Endothelial cell of umbilical vein (primary cell): ENCODE results near the gene SLC15A3. TPM values are rescaled to one million over a fixed set of nuclear protein-coding genes. Genes with fewer than 3 reads are reported as not detected.

ENCODE experiments used
- Bru-seq: library from RNA; stranded (reverse); fragments of 400-500 nt; gene quantifications from one replicate; lab custom pipeline; 2021; lab: Mats Ljungman, UMichigan
- BruChase-seq, 2 experiments: library from RNA; stranded (reverse); fragments of 400-500 nt; gene quantifications; one replicate each; lab custom pipeline; 2021; lab: Mats Ljungman, UMichigan
- BruUV-seq: library from RNA; stranded (reverse); fragments of 400-500 nt; replicated peaks from 2 replicates; lab custom pipeline; 2021; lab: Mats Ljungman, UMichigan
- CTCF ChIA-PET: fragments of 300-600, 350-600 bp; sonication (Branson Sonifier 250); formaldehyde crosslinking; loops from one replicate; lab custom pipeline; 2021; ENCODE audit warnings: antibody characterized with exemption, inconsistent platforms; lab: Charles Lee
- POLR2A ChIA-PET: fragments of 300-600, 350-600 bp; sonication (Branson Sonifier 250); formaldehyde crosslinking; loops from one replicate; lab custom pipeline; 2021; ENCODE audit warnings: antibody characterized with exemption, inconsistent platforms; lab: Charles Lee
- DNase-seq: peaks from one replicate; pipeline ENCODE4 v3.0.0-alpha.2; 2011; ENCODE audit warnings: low read depth, low spot score
- FAIRE-seq: peaks from 2 replicates; lab custom pipeline; 2011; peaks lifted over from hg19 to GRCh38; lab: Jason Lieb, UNC
- H2AFZ ChIP-seq: 2 replicates; pipeline ENCODE4 v1.6.0; 2012; ENCODE audit warnings: low read depth, low read length, control low read depth, inconsistent platforms
- H3K27ac ChIP-seq: 2 replicates; pipeline ENCODE4 v1.5.1; 2011; ENCODE audit warnings: low read depth, mild to moderate bottlenecking, control low read depth, low read length, moderate library complexity; ENCODE audit not compliant: insufficient read depth
- H3K27me3 ChIP-seq, 2 experiments: 2 replicates each; pipeline versions ENCODE4 v1.6.0 to v1.6.1; 2011; ENCODE audit warnings: low read length in 2 of 2, mixed read lengths in 1 of 2; ENCODE audit not compliant: control insufficient read depth in 2 of 2, insufficient read depth in 2 of 2
- H3K36me3 ChIP-seq, 2 experiments: 2 replicates in 1 of 2; 3 replicates in 1 of 2; pipeline ENCODE4 v1.5.1; 2011; ENCODE audit warnings: low read length in 2 of 2, mild to moderate bottlenecking in 1 of 2, moderate library complexity in 1 of 2; ENCODE audit not compliant: control insufficient read depth in 2 of 2, insufficient read depth in 2 of 2; ENCODE audit errors: extremely low read depth in 1 of 2
- H3K4me1 ChIP-seq: 3 replicates; pipeline ENCODE4 v1.5.1; 2011; ENCODE audit warnings: mild to moderate bottlenecking, low read length; ENCODE audit not compliant: control insufficient read depth, insufficient read depth; ENCODE audit errors: extremely low read depth
- H3K4me2 ChIP-seq: 2 replicates; pipeline ENCODE4 v1.6.1; 2011; ENCODE audit warnings: low read length, control low read depth, mixed read lengths; ENCODE audit not compliant: insufficient read depth
- H3K4me3 ChIP-seq, 3 experiments: fragments of 200-600 bp in 1 of 3; sonication (generic), shearing (Covaris generic) in 1 of 3; replicated peaks in 1 of 3; 2 replicates each; pipeline ENCODE4 v1.5.1; 2011 to 2016; ENCODE audit warnings: control low read depth in 3 of 3, low read length in 3 of 3, mild to moderate bottlenecking in 2 of 3, inconsistent platforms in 1 of 3, low read depth in 1 of 3, moderate library complexity in 1 of 3; ENCODE audit not compliant: insufficient read depth in 1 of 3
- H3K79me2 ChIP-seq: 2 replicates; pipeline ENCODE4 v1.6.0; 2012; ENCODE audit warnings: low read length, inconsistent platforms; ENCODE audit not compliant: control insufficient read depth, insufficient read depth
- H3K9ac ChIP-seq: replicated peaks from 2 replicates; pipeline ENCODE3; 2011; ENCODE audit warnings: low read length, control low read depth; ENCODE audit not compliant: insufficient read depth; ENCODE audit errors: extremely low read depth
- H3K9me1 ChIP-seq: replicated peaks from 3 replicates; pipeline ENCODE4 v1.6.0; 2011; ENCODE audit warnings: mild to moderate bottlenecking, low read length; ENCODE audit not compliant: control insufficient read depth, insufficient read depth; ENCODE audit errors: extremely low read depth
- H3K9me3 ChIP-seq: replicated peaks from 2 replicates; pipeline ENCODE4 v1.5.1; 2012; ENCODE audit warnings: low read length, inconsistent platforms; ENCODE audit not compliant: control insufficient read depth, insufficient read depth
- H4K20me1 ChIP-seq: replicated peaks from 2 replicates; pipeline ENCODE3; 2011; ENCODE audit warnings: mild to moderate bottlenecking, low read length; ENCODE audit not compliant: control insufficient read depth, insufficient read depth; ENCODE audit errors: extremely low read depth
- EZH2 ChIP-seq: IDR thresholded peaks from 2 replicates; pipeline ENCODE4 v1.6.1; 2012; ENCODE audit warnings: borderline replicate concordance, low read depth, mild to moderate bottlenecking, moderate library complexity, low read length, inconsistent platforms; ENCODE audit not compliant: severe bottlenecking
- FOS ChIP-seq: IDR thresholded peaks from 2 replicates; pipeline ENCODE4 v1.6.1; 2011; ENCODE audit warnings: mild to moderate bottlenecking, low read length, moderate library complexity, borderline replicate concordance; ENCODE audit not compliant: insufficient read depth
- GATA2 ChIP-seq: IDR thresholded peaks from 2 replicates; pipeline ENCODE4 v1.7.0; 2011; ENCODE audit warnings: low read depth, mild to moderate bottlenecking, moderate library complexity, mixed read lengths, low read length; ENCODE audit not compliant: insufficient read length, insufficient read depth
- JUN ChIP-seq: IDR thresholded peaks from 2 replicates; pipeline ENCODE4 v1.6.1; 2011; ENCODE audit warnings: borderline replicate concordance, low read depth; ENCODE audit not compliant: insufficient read length, insufficient read depth
- MAX ChIP-seq: IDR thresholded peaks from 2 replicates; pipeline ENCODE4 v1.6.1; 2011; ENCODE audit not compliant: insufficient read depth, insufficient read length
- MYC ChIP-seq: IDR thresholded peaks from one replicate; pipeline ENCODE4 v1.6.1; 2011; ENCODE audit warnings: mild to moderate bottlenecking, low read depth, low read length
- POLR2A ChIP-seq: IDR thresholded peaks from 2 replicates; pipeline ENCODE4 v1.6.1; 2012; ENCODE audit warnings: low read depth, mild to moderate bottlenecking, control low read depth, low read length
- POLR2AphosphoS5 ChIP-seq: IDR thresholded peaks from 2 replicates; pipeline ENCODE4 v1.6.1; 2012; ENCODE audit warnings: low read depth, mild to moderate bottlenecking, control low read depth, low read length, moderate library complexity; ENCODE audit not compliant: insufficient read depth
- dilution Hi-C: fragments of 300-500 bp; cut with MboI; formaldehyde crosslinking; loops from one replicate; pipeline ENCODE4 v1.15.0; 2019; ENCODE audit warnings: low sequenced_read_pairs; ENCODE audit not compliant: extremely low pct_ligation_motif_present
- intact Hi-C: fragments of 100-400 bp; cut with micrococcal nuclease; formaldehyde crosslinking; loops from one replicate; pipeline ENCODE4 v1.10.0; 2022
- long read RNA-seq: library from polyadenylated mRNA; stranded (forward); transcript quantifications from one replicate; pipeline ENCODE4 v2.0.0, GENCODE V29; 2021
- polyA minus RNA-seq, 3 experiments: library from RNA; depleted of rRNA, polyadenylated mRNA; stranded (reverse); fragments of >200 nt; gene quantifications; 1 replicate in 1 of 3; 2 replicates in 2 of 3; pipeline ENCODE4 v1.2.3, GENCODE V29; 2011
- polyA plus RNA-seq, 4 experiments: library from polyadenylated mRNA; depleted of rRNA in 3 of 4; stranded (reverse) in 3 of 4; unstranded in 1 of 4; fragments of >200 nt; gene quantifications; 2 replicates each; pipeline versions ENCODE4 v1.2.1 to v1.2.3, GENCODE V29; 2011 to 2012; ENCODE audit warnings: missing spikeins in 1 of 4
- total RNA-seq: library from RNA; stranded (reverse); gene quantifications from 2 replicates; pipeline ENCODE4 v1.2.3, GENCODE V29; 2021
- TF ChIP-seq, protein P1 (sequence below), 2 donors: IDR thresholded peaks; 1 replicate in 1 of 2; 2 replicates in 1 of 2; pipeline ENCODE4 v1.5.1; 2011; ENCODE audit warnings: low read length in 2 of 2, mild to moderate bottlenecking in 2 of 2, moderate library complexity in 2 of 2, control low read depth in 1 of 2, inconsistent platforms in 1 of 2, low read depth in 1 of 2; ENCODE audit not compliant: insufficient read depth in 1 of 2; ENCODE audit errors: extremely low read depth in 1 of 2

SLC15A3 gene
- total RNA-seq (1.7 and 4.4 TPM in 2 replicates), polyA plus RNA-seq (3.3 TPM in 2 replicates), polyA minus RNA-seq (2.0 and 2.6 TPM in 2 replicates), Bru-seq, nascent RNA (percentile 35 among the genes with signal in this experiment), BruChase-seq, experiment 1, labeled RNA remaining after a 6-hour chase (percentile 23 among the genes with signal in this experiment), BruChase-seq, experiment 2, labeled RNA remaining after a 2-hour chase (percentile 23 among the genes with signal in this experiment)
- polyA plus RNA-seq (2011; cell fraction: cytosol; rRNA removed) = 1.4 and 1.7 TPM in 2 replicates
- polyA plus RNA-seq (2011; cell fraction: nucleus; rRNA removed) = 1.4 and 2.4 TPM in 2 replicates
- 1.7 and 3.3 TPM in 2 replicates for polyA plus RNA-seq (2012)
- polyA minus RNA-seq (2011; cell fraction: cytosol; rRNA and poly(A)+ RNA removed) = not detected
- 2.1 and 5.8 TPM in 2 replicates for polyA minus RNA-seq (2011; cell fraction: nucleus; rRNA and poly(A)+ RNA removed)
- long read RNA-seq = 0 reads

GRCh38 chr11:60951904-60952741 lies at the start of gene SLC15A3:
Gene SLC15A3 (minus strand): TSS chr11:60952176. CDS start chr11:60951551, 625 bp downstream.
- Histone ChIP-seq H3K9me1 (no peaks in the 10 kb centered on the region), H3K4me3 (peak within 1 kb of the TSS; percentile 34 to 56 (median 52)), H3K9ac (peak within 1 kb of the TSS; percentile 50), H4K20me1 (no peaks in the 10 kb centered on the region), H3K9me3 (no peaks in the 10 kb centered on the region), H3K36me3 (no peaks in the 10 kb centered on the region), H2AFZ (peak within 1 kb of the TSS; percentile 97), H3K79me2 (no peaks in the 10 kb centered on the region), H3K4me1 (peaks cover 10% of the 10 kb centered on the region), H3K4me2 (peak within 1 kb of the TSS; percentile 84), H3K27ac (no peak within 1 kb of the TSS), H3K27me3 (peaks cover 2 to 11% of the 10 kb centered on the region in 2 experiments)
- ChIA-PET CTCF (no interaction called here), POLR2A (no interaction called here)
- BruUV-seq = no TSS peak
- TF ChIP-seq MAX = no peak
- no peak for TF ChIP-seq POLR2A
- TF ChIP-seq FOS = no peak
- no peak for TF ChIP-seq JUN
- no peak for TF ChIP-seq EZH2
- TF ChIP-seq MYC = no peak
- TF ChIP-seq POLR2AphosphoS5 = no peak
- TF ChIP-seq, protein P1, sequence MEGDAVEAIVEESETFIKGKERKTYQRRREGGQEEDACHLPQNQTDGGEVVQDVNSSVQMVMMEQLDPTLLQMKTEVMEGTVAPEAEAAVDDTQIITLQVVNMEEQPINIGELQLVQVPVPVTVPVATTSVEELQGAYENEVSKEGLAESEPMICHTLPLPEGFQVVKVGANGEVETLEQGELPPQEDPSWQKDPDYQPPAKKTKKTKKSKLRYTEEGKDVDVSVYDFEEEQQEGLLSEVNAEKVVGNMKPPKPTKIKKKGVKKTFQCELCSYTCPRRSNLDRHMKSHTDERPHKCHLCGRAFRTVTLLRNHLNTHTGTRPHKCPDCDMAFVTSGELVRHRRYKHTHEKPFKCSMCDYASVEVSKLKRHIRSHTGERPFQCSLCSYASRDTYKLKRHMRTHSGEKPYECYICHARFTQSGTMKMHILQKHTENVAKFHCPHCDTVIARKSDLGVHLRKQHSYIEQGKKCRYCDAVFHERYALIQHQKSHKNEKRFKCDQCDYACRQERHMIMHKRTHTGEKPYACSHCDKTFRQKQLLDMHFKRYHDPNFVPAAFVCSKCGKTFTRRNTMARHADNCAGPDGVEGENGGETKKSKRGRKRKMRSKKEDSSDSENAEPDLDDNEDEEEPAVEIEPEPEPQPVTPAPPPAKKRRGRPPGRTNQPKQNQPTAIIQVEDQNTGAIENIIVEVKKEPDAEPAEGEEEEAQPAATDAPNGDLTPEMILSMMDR (IDR thresholded peaks at IDR 0.05; ENCODE audit: extremely low read depth in 1 of 2, insufficient read depth in 1 of 2, low read depth in 1 of 2, low read length in 2 of 2) = no peak
- no peak for TF ChIP-seq GATA2
- DNase-seq (peak; percentile 37), FAIRE-seq (peak; percentile 66)
- dilution Hi-C loops (no loop called here), intact Hi-C loops (no loop called here)
